Measurements from ENCODE around the gene ELMOD3.
"Not testable (repeated sequence)": the region's sequence is repeated elsewhere in the genome, so short reads cannot be mapped to it uniquely, and the experiment has no call there.

The ELMOD3 gene

DNA sequence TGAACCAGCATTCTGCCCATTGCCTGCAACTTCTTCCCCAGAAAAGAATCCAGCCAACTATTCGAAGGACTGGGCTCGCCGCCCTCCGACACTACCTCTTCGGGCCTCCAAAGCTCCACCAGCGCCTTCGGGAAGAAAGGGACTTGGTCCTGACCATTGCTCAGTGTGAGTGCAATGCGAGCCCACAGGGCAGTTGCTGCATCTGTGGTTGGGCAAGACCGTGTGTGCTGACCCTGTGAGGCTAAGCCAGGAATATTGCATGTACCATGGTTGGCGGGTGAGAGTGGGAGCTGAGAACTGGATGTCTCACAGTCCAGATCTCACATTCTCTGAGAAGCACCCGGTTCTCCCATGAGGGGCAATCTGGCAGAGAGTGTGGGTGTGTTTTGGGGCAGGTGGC, 16.5 kb downstream of the ELMOD3 start:
- DNase-seq (ENCODE audit: low read depth in 3 of 3) = no peak

DNA sequence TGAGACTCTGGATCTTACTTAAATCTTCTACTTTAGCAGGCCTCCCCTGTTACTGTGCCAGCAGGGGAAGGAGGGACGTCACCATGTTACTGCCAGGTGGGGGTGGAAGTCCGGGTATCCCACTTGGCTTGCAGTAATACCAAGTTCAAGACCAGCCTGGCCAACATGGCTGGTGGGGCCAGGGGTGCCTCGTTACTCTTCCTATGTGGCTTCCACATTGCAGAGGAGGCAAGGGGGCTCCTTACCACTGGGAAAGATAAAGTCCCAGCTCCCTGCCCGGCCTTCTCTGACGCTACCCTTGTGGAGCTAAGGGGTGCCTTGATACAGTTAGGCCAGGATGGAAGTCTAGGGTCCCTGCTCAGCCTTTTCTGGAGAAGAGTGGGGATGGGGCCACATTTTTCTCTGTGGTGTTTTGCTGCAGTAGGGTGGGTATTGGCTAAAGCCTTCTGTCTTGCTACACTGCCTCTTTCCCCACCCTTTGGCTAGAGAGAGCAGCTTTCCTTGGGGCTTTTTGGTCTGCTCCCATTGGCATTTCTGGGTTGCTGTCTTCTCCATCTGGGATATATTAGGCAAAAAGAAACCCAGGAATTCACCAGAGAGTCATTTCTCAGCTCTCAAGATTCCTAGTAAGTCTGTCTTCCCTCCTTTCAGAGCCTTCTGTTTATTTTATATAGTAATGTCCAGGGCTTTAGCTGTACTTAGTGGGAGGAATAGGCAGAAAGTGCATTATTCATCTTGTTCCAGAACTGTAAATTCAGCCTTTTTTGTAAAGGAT, 21.9 kb downstream of the ELMOD3 start:
- DNase-seq (ENCODE audit: low read depth in 3 of 3) = no peak

DNA sequence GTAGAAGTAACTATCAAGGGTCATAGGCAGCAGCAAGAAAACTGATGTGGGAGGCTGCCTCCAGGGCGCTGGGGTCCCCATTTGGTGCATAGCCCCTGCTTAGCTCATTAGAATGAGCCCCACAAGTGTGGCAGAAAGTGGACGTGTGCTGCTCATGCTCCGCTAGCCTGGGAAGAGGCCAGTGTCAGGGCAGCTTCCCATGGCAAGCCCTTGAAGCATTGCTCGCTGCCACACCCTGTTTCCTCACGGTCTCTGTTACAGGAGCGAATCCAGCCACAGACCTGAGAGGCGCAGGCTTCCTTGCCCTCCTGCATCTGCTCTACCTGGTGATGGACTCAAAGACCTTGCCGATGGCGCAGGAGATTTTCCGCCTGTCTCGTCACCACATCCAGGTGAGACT, 22.5 kb downstream of the ELMOD3 start:
- no peak for DNase-seq (ENCODE audit: low read depth in 3 of 3)

DNA sequence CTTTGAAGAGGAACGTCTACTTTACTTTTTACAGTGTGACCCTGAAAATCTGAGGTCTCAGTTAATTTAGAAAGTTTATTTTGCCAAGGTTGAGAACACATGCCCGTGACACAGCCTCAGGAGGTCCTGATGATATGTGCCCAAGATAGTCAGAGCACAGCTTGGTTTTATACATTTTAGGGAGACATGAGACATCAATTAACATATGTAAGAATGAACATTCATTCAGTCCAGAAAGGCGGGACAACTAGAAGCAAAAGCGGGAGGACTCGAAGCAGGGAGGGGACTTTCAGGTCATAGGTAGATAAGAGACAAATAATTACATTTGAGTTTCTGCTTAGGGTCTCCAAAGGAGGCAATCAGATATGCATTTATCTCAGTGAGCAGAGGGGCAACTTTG, 23.7 kb downstream of the ELMOD3 start:
- no peak for DNase-seq (ENCODE audit: low read depth in 3 of 3)

- no peak for DNase-seq (ENCODE audit: low read depth in 3 of 3)
Observed at GRCh38 chr2:85380048-85380447, 25.5 kb downstream of the ELMOD3 start.

DNA sequence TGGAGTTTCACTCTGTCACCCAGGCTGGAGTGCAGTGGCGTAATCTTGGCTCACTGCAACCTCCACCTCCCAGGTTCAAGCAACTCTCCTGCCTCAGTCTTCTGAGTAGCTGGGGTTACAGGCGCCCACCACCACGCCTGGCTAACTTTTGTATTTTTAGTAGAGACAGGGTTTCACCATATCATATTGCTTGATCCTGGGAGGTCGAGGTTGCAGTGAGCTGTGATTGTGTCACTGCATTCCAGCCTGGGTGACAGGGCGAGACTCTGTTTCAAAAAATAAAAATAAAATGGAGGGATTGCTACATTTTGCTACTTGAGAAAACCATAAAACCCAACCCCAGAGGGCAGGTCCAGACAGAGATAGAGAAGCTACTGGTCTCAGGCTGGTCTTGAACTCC, 28.6 kb downstream of the ELMOD3 start:
- DNase-seq (ENCODE audit: low read depth in 3 of 3) = not testable (repeated sequence)

DNA sequence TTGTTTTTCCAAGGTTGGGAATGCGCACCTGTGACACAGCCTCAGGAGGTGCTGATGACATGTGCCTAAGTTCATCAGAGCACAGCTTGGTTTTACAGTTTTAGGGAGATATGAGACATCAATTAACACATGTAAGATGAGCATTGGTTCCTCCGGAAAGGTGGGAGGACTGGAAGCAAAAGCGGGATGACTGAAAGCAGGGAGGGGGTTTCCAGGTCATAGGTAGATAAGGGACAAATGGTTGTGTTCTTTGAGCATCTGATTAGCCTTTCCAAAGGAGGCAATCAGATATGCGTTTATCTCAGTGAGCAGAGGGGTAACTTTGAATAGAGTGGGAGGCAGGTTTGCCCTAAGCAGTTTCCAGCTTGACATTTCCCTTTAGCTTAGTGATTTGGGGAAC, 29.3 kb downstream of the ELMOD3 start:
- DNase-seq (ENCODE audit: low read depth in 3 of 3) = no peak

- DNase-seq (ENCODE audit: low read depth in 3 of 3) = no peak
Observed at GRCh38 chr2:85385746-85386145, 31.2 kb downstream of the ELMOD3 start.

DNA sequence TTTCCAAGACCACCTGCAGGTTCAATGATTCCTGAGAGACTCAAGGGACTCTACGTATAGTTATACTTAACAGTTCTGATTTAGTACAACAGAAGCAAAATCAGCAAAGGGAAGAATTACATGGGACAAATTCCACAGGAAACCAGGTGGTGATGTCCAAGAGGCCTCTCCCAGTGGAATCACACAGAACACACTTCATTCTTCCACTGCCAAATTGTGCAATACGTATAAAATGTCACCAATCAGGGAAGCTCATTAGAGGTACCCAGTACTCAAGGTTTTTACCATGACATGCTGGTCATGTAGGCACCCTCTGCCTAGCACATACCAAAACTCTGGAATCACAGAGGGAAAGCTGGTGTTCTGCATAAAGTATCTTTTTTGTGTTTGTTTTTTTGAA, 33.2 kb downstream of the ELMOD3 start:
- DNase-seq (ENCODE audit: low read depth in 3 of 3) = no peak

DNA sequence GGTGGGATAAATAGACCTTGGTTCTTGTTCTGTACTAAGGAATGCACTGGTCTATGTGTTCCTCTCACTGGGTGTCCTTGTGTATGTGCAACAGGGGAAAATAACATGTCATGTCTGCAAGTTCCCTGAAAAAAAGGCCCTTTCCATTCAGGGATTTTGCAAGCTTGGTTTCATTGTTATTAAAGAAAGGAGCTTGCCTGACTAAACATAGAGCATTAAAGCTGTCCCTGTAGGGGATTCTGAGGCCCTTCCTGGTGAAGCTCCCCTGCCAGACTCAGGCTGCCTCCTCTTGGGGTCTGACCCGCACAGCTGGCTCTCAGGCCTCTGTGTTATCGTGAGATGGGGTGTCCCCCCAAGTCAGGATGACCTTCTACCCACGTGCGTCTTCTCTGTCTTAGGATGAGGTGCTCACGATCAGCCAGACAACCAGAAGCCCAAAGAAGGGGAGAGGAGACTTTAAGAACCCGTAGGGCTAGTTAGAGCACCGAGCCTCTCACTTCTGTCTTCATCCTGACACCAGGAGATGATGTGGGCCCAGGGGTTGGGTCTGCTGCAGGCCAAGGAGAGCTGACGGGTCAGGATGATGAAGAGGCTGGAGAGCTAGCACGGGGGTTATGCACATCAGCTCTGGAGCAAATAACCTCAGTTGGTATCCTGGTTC, 34.4 kb downstream of the ELMOD3 start:
- no peak for DNase-seq (ENCODE audit: low read depth in 3 of 3)

DNA sequence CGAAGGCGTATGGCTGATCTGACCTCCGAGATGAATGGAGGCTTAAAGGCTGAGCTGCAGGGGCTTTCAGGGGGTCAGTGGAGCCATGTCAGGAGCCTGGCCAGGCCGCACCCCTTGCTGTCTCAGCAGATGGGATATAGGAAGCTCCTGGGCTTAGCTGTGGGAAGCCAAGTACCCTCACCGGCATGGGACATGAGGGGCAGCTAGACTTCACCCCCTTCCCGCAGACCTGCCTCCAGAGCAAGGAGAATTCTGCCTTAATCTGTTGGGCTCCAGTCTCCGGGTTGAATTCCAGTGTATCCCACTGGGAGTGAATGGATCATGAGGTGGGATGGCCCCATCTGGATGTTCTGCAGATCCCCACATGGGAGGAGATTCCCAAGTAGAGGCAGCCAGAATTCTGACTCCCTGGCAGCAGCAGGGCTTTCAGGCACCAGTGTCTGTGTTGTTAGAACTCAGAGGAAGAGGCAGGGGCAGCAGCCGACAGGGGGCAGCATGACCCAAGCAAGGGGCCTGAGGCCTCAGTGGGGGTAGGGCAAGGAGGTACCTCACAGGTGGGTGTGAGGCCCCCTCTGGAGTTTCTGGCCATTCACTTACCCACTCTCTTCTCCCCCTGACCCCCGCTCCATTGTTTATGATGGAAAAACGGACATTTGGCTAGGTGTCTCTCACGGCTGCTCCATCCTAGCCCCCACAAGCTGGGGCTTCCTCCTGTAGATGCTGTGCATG, 36.5 kb downstream of the ELMOD3 start:
- peak; percentile 45 to 73 (median 45) for DNase-seq (ENCODE audit: low read depth in 3 of 3)

DNA sequence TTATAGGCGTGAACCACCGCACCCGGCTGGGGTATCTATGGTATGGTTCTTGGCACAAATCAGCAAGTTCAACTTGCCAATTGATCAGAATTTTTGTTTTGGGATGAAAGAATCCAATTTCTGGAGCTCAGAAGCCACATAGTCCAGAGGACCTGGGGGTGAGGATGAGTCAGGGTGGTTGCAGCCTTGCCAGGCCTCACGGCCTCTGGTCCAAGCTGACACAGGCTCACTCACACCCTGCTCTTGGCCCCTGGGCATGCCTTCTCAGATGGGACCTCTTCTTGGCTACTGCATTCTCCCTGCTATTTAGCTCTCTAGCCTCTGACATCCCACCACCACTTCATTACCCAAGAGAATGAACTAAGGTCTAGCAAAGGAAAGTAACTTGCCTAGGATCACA, 39.3 kb downstream of the ELMOD3 start:
- no peak for DNase-seq (ENCODE audit: low read depth in 3 of 3)

GRCh38 chr2:85394261-85394681, 39.7 kb downstream of the ELMOD3 start:
- no peak for DNase-seq (ENCODE audit: low read depth in 3 of 3)

GRCh38 chr2:85394976-85395375, 40.4 kb downstream of the ELMOD3 start:
- no peak for DNase-seq (ENCODE audit: low read depth in 3 of 3)

DNA sequence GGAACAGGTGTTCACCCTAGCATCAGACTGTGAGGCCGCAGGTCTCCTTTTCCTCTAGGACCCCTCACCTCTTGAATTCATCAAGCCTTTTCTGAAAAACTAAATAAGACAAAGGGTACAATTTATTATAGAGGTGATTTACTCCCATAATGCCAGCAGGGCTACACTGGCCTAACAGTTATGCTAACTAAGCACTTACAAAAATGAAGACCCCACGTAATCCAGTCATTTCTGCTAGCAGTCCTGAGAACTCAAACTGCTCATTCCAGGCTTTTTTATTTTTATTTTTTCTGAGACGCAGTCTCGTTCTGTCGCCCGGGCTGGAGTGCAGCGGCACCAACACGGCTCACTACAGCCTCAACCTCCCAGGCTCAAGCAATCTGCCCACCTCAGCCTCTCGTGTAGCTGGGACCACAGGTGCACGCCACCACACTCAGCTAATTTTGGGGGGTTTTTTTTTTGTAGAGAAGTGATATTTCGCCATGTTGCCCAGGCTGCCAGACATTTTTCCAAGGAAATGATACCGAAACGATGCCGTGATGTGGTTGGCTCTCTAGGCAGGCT, 41.4 kb downstream of the ELMOD3 start:
- DNase-seq (ENCODE audit: low read depth in 3 of 3) = no peak

GRCh38 chr2:85396531-85397470, 42.2 kb downstream of the ELMOD3 start:
- no peak for DNase-seq (ENCODE audit: low read depth in 3 of 3)

DNA sequence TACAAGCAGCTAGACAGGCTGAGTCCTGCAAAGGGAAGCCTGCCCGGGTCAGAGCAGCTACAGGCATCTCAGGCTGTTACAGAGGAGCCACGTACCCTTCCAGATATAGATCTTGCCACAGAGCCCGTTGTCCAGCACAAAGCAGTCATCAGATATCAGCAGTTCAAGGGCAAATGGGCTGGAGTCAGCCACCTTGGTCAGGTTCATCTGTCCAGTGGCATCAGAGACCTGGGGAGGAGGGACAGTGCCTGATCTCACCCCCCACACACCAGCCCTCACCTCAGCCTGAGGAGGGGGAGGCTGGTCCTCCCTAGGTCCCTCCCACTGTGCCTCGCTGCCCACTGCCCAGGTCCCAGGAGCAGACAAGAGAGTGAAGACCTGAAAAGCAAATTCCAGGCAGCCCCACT, 43.4 kb downstream of the ELMOD3 start:
- DNase-seq (ENCODE audit: low read depth in 3 of 3) = no peak

DNA sequence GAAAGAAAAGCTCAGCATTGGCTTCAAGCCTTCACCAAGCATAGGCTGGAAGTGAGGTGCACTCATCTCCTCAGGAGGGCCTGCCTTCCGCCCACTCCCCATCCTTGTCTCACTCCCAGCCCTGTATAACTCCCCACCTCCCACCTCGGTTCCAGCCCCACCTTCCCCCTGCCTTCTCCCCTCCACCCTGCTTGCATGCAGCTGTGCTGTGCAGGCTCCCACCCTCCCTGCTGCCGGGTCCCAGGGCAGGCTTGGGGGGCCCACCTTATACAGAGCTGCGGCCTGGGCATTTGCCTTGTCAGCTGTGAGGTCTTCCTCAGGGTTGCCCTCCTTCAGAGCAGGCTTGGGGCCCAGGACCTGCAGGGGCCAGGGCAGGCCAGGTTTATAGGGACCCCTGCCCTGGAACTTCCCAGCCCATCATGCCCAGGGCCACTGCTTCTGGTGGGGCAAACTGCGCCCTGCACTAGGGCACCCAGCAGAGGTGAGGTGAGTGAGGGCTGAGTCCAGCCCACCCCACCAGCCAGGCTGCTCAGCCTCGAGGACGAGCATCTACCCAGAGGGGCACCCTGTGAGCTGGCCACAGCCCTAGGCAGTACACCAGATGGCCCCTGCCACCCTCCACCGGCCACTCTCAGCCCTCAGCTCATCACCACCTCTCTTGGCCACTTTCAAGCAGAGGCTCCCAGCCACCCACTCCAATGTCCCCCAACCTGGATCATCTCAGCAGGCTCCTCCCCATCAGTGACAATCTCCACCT, 44.0 kb downstream of the ELMOD3 start:
- DNase-seq (ENCODE audit: low read depth in 3 of 3) = no peak

DNA sequence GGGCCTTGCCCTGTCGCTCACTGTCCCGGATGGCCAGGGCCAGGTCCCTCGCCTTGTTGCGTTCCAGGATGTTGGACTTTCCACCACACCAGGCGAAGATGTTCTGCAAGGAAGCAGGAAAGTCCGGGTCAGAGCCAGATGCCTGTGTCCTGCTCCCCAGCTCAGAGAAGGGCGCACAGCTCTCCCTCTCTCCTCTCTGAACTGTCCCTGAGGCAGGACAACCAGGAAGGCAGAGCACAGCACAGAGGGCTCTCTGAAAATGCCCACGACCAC, 44.5 kb downstream of the ELMOD3 start:
- no peak for DNase-seq (ENCODE audit: low read depth in 3 of 3)

DNA sequence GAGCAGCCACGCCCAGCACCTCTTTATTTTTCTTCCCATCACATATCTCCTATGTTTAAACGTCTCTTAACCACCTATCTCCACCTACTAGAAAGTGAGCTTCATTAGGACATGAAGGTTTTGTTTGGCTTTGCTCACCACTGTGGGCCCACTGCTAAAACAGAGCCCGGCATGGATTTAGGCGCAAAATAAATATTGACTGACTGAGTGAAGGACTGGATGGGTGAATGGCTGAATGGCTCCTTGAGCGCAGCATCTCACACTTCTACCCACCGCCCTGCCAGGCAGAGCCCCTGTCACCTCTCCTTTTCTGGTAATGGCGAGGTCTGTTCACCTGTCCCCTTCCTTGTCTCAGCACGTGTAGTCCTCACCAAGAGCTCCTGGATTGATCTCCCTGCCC, 45.5 kb downstream of the ELMOD3 start:
- no peak for DNase-seq (ENCODE audit: low read depth in 3 of 3)

Data from stimulated activated CD4-positive, alpha-beta T cell treated with anti-CD3 and anti-CD28 coated beads, TNF-alpha, amount 100 ng/mL, for 48 hours (primary cell).